SKM-1 treated with dmso at 0.1 percent for 144 hours (cell line): ENCODE data around the gene TMSB10.
A peak's percentile ranks its signal among the peaks of the same experiment; 100 is the strongest.
"Not testable (repeated sequence)": the region's sequence is repeated elsewhere in the genome, so short reads cannot be mapped to it uniquely, and the experiment has no call there.

Experiments
- DNase-seq: peaks from one replicate; lab custom pipeline; 2025; ENCODE audit not compliant: unreplicated experiment; lab: John Stamatoyannopoulos, UW

TMSB10 gene

DNA sequence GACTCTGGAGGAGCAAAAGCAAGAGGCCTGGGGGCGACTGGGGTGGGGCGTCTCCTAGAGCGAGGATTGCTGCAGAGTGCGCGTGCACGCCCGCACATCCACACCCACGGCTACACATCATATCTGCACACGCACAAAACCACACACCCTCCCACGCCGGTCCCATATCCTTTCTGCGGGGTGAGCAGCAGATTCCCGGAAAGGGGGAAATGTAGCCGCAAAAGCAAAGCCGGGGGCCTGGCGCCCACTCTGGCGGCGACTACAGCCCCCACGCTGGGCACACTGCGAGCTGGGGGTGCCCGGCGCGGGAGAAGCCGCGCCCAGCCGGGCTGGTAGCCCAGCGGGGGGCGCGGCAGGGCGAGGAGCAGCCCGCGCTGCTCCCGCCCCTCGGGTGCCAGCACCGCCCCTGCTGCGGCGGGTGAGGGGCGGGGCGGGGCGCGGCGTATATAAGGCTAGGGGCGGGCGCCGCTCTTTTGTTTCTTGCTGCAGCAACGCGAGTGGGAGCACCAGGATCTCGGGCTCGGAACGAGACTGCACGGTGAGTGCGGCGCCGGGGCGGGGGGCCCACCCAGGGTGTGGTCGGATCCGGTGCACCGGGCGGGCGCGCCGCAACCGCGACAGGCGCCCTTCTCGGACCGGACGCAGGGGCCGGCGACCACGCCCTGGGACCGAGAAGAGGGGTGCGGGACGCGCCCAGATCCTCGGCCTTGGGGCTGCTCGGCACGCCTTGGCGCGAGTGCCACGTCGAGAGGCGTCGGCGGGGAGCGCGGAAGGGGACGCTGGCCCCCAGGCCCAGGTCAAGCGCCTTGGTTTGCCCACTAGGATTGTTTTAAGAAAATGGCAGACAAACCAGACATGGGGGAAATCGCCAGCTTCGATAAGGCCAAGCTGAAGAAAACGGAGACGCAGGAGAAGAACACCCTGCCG is at the start of gene TMSB10:
Gene TMSB10 (plus strand): TSS at position 476 of the 927 bp plus-strand sequence.
- DNase-seq = peak; percentile 80

DNA sequence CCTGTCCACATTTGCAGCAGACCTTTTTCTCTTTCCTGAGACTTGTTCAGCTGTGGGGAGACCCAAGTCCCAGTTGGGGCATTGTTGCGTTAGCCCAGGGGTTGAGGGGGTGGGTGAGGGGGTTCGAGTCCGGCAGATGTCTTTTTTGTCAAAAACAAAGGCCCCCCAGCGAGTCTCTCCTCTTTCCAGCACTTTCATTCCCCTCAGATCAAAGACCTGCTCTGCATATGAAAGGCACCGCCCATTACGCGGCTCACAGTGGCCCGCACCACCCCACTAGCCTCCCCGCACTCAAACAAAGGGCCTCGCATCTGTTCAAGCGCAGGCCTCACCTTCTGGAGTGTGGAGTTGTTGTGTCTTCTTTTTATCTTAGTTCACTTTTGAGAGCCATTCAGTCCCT is 49.7 kb upstream of the TMSB10 start:
- no peak for DNase-seq

DNA sequence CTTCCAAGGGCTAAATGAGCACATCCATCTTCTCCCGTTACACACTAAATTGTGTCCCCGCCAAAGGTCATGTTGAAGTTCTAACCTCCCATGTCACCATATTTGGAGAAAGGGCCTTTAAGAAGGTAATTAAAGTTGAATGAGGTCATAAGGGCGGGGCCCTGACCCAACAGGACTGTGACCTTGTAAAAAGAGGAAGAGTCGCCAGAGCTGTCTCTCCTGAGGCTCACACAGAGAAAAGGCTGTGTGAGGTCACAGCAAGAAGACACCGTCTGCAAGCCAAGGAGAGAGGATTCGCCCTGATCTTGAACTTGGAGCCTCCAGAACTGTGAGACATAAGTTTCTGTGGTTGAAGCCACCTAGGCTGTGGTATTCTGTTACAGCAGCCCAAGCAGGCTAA is 48.7 kb upstream of the TMSB10 start:
- DNase-seq = peak; percentile 97

- no peak for DNase-seq
These were observed 47.9 kb upstream of the TMSB10 start for GRCh38 chr2:84857566-84857965.

- DNase-seq = no peak
These were observed 47.3 kb upstream of the TMSB10 start for GRCh38 chr2:84858123-84858522.

- DNase-seq = no peak
These were observed 46.5 kb upstream of the TMSB10 start for GRCh38 chr2:84858937-84859336.

DNA sequence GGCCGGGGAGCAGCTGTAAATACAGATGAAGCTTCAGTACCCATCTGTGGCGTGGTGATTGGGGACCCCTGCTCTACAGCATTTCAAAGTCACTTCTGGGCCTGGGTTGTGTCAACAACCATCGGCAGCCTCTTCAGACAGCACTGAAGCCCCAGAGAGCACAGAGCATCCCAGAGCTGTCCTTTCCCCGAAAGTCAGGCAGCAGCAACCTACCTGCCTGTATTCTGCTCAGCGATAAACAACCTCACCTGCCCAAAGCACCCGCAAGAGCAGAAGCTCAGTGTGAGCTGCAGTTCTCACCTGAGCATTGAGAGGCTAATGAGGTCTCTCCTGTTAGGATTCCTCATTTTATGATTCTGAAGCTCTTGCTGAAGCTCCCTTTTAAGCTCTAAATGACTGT is 43.9 kb upstream of the TMSB10 start:
- DNase-seq = no peak

DNA sequence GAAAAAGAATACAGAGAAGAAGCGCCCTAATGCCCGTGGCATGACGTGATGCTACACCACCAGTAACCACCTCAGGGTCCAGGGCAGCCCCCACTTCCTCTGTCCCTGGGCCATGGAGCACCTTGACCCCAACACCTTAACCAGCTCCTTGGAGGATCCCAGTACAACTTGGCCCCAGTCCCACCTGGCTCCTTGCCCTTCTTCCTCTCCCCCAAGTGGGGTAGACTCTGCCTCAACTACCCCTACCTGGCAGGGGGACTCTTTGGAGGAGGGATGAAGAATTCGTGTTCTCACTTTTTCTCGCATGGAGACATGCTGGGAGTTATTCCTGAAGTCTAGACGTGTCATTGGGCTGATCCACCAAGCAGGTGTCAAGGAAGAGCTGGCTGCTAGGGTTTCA is 43.5 kb upstream of the TMSB10 start:
- DNase-seq = no peak

- DNase-seq = peak; percentile 18
These were observed 40.2 kb upstream of the TMSB10 start for GRCh38 chr2:84865181-84865783.

- DNase-seq = no peak
These were observed 39.3 kb upstream of the TMSB10 start for GRCh38 chr2:84866122-84866521.

DNA sequence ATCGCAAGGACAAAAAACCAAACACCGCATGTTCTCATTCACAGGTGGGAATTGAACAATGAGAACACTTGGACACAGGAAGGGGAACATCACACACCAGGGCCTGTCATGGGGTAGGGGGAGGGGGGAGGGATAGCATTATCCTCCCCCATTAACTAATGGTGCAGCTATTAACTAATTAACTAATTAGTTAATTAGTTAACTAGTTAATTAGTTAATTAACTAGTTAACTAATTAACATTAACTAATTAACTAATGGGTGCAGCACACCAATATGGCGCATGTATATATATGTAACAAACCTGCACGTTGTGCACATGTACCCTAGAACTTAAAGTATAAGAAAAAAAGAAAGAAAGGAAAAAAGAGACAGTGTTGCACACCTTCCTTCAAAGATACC is 37.1 kb upstream of the TMSB10 start:
- not testable (repeated sequence) for DNase-seq

DNA sequence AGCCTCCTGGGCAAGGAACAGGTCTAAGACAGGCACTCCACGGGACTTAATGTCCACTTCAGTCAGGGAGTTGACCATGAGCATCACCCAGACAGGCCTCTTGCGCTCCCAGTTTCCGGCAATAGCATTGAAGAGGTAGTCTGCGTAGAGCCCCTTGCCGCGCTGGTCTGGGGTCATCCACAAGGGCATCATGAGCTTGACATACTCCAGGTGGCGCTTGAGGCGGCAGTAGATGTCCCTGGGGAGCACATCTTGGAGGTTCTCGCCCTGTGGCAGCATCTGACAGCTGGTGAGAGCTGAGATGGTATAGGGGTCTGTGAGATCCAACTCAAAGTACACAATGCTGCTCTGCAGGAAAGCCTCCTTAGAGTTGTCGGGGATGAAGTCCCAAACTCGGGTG is 35.1 kb upstream of the TMSB10 start:
- DNase-seq = no peak

- DNase-seq = not testable (repeated sequence)
These were observed 32.8 kb upstream of the TMSB10 start for GRCh38 chr2:84872691-84873090.

DNA sequence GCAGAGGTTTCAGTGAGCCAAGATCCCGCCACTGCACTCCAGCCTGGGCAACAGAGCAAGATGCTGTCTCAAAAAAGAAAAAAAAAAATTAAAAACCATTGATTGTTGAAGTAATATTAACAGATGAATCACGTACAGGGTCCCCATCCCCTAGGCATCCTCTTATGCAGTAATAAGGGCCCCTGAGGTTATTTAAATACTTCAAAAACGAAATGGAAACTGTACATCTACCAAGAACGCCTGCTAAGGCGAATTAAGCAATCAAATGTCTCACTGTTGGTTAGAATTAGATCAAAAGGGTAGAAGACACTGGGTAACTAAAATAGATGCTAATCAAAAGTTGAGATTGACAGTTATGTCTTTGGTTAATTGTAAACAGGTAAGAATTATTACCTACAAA is 32.1 kb upstream of the TMSB10 start:
- DNase-seq = no peak

DNA sequence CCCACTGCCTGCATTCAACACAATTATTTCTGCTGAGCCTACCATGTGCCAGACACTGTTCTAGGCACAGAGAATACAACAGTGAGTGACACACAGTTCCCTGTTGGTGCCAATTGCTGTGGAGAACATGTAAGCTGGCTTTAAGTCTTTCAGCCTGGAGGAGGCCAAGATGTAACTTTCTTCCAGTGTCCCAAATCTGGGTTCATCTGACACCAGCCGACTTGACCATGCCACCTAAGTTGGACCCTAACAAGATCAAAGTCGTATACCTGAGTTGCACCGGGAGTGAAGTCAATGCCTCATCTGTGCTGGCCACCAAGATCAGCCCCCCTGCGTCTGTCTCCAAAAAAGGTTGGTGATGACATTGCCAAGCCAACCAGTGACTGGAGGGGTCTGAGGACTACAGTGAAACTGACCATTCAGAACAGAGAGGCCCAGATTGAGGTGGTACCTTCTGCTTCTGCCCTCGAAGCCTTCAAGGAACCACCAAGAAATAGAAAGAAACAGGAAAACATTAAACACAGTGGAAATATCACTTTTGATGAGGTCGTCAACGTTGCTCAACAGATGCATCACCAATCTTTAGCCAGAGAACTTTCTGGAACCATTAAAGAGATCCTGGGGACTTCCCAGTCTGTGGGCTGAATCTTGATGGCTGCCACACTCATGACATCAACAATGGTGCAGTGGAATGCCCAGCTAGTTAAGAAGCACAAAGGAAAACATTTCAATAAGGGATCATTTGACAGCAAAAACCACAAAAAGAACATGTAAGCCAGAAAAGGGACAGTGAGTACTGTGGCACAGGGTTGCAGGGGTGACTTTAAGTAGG is 30.9 kb upstream of the TMSB10 start:
- no peak for DNase-seq

DNA sequence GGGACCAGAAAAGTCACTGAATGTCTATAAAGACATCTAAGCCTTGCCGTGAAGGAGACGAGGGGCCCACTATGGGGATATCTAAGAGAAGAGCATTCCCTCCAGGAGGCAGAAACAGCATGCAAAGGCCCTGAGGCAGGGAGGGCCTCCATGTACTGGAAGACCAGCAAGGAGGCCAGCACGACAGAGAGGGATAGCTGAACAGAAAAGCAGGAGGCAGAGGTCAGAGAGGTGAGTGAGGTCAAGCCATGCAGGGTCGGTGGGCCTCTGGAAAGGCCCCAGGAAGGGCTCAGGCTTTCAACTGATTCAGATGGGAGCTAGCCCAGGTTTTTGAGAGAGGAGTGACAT is 30.3 kb upstream of the TMSB10 start:
- no peak for DNase-seq

DNA sequence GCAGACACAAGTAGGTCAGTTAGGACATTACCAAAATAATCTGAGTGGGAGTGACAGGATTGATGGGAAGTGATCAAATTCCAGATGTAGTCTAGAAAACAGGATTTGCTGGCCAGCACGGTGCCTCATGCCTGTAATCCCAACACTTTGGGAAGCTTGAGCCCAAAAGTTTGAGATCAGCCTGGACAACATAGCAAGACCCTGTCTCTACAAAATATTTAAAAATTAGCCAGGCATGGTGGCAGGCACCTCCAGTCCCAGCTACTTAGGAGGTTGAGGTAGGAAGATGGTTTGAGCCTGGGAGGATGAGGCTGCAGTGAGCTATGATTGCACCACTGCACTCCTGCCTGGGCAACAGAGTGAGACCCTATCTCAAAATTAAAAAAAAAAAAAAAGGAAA is 29.8 kb upstream of the TMSB10 start:
- DNase-seq = not testable (repeated sequence)

- no peak for DNase-seq
These were observed 29.1 kb upstream of the TMSB10 start for GRCh38 chr2:84876369-84876768.

DNA sequence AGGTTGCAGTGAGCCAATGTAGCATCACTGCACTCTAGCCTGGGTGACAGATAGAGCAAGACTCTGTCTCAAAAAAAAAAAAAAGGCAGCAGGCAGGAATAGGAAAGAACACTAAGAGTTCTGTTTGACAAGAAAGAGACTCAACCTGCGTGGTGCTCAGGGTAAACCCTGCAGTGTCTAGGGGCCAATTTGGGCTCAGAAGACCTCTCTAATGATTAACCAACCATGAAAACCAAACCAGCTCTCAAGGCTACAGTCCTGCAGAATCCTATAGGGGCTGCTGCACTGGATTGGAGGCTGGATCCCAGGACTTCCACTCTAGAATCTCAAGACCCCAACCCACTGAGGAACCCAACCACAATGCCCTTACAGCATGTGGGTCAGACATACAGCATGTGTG is 27.0 kb upstream of the TMSB10 start:
- no peak for DNase-seq

GRCh38 chr2:84878896-84879583 is 26.4 kb upstream of the TMSB10 start:
- no peak for DNase-seq
